ENCODE results near the gene PDGFA. TPM values are rescaled to one million over a fixed set of nuclear protein-coding genes. Genes with fewer than 3 reads are reported as not detected.

The PDGFA gene
- total RNA-seq, 2 donors from 2014 or later, result 34.9 to 50.5 TPM

DNA sequence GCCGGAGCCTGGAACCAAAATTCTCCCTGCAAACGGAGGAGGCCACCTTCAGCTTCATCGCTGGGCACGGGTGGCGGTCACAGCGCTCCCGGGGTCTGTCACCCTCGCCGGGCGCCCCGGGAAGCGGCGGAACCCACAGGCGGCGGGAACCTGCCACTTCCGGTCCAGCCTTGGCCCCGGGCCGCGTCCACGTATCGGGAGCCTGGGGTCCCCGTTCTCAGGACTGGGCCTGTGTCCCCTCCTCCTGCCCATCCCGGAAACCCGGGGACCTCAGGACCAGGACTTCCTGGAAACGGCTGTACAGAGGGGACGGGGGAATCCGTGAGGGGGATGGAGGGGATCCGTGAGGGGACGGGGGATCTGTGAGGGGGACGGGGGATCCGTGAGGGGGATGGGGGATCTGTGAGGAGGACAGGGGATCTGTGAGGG lies 25.4 kb downstream of the PDGFA start:
- Histone ChIP-seq H3K36me3 (no peaks in the 10 kb centered on the region), H3K4me3 (no peak overlapping the region), H3K9ac (ENCODE audit: low read depth in 2 of 2, low read length in 2 of 2) (no peak overlapping the region), H3K27ac (no peak overlapping the region), H3K4me1 (no peaks in the 10 kb centered on the region), H3K27me3 (no peaks in the 10 kb centered on the region), H3K9me3 (no peaks in the 10 kb centered on the region)
- DNase-seq, result no peak
- TF ChIP-seq, protein P1, sequence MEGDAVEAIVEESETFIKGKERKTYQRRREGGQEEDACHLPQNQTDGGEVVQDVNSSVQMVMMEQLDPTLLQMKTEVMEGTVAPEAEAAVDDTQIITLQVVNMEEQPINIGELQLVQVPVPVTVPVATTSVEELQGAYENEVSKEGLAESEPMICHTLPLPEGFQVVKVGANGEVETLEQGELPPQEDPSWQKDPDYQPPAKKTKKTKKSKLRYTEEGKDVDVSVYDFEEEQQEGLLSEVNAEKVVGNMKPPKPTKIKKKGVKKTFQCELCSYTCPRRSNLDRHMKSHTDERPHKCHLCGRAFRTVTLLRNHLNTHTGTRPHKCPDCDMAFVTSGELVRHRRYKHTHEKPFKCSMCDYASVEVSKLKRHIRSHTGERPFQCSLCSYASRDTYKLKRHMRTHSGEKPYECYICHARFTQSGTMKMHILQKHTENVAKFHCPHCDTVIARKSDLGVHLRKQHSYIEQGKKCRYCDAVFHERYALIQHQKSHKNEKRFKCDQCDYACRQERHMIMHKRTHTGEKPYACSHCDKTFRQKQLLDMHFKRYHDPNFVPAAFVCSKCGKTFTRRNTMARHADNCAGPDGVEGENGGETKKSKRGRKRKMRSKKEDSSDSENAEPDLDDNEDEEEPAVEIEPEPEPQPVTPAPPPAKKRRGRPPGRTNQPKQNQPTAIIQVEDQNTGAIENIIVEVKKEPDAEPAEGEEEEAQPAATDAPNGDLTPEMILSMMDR (IDR thresholded peaks at IDR 0.05), result no peak
- intact Hi-C loops (cut with DNase I), result no loop called here

DNA sequence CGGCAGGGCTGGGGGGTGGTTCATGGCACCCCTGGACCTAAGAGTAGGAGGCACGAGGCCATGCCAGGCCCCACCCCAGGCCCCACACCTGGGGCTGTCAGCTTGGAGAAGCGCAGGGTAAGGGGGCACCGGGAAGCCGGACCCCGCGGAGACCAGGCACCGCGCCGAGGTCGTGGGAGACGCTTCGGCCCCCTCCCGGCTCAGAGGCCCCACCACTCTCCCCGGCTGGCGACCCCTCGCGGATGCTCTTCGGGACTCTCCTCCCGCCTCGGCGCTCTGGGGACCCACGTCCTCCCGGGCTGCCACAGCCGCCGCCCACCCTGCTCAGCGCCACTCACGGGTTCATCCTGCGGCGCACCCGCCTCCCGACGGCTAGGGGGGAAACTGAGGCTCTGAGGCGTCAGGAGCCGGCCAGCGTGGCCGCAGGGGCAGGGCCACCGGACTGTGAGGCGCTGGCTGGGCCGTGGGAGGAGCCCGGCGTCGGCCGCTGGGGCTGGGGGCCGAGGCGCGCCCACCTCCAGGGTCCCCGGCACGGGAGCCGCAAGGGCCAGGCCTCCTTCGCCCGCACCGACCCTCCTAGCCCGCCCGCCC lies 25.9 kb downstream of the PDGFA start:
- DNase-seq, result no peak
- Histone ChIP-seq H3K9me3 (no peaks in the 10 kb centered on the region), H3K4me3 (no peak overlapping the region)

DNA sequence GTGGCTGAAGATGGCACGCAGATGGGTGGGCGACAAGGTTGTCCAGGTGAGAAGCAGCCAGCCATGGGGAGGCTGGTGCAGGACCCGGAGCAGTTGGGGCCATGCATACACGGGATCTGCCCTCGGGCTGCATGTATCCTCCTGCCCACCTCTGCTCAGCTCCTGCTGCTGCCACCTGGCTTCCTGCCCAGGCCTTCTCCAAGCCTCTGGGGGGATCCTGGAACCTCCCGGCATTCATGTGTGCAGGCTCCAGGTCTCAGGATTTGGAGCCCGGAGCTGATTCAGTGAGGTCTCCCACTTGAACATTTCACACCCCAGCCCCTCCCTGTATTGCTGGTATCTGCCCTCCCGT lies 27.0 kb downstream of the PDGFA start:
- H3K4me1 ChIP-seq, result no peaks in the 10 kb centered on the region
- H3K36me3 ChIP-seq, result no peaks in the 10 kb centered on the region
- no peak for DNase-seq
- no peaks in the 10 kb centered on the region for H3K9me3 ChIP-seq
- H3K27me3 ChIP-seq, result no peaks in the 10 kb centered on the region
- TF ChIP-seq, protein P1 (IDR thresholded peaks at IDR 0.05), result no peak
- intact Hi-C loops (cut with DNase I), result no loop called here
- H3K4me3 ChIP-seq, result no peak overlapping the region
- no peak overlapping the region for H3K9ac ChIP-seq (ENCODE audit: low read depth in 2 of 2, low read length in 2 of 2)
- no peak overlapping the region for H3K27ac ChIP-seq

More for the DNA sequence above, 25.9 kb downstream of the PDGFA start:
- H3K27me3 ChIP-seq, result no peaks in the 10 kb centered on the region
- no peak overlapping the region for H3K27ac ChIP-seq
- H3K9ac ChIP-seq (ENCODE audit: low read depth in 2 of 2, low read length in 2 of 2), result no peak overlapping the region
- H3K36me3 ChIP-seq, result no peaks in the 10 kb centered on the region
- H3K4me1 ChIP-seq, result no peaks in the 10 kb centered on the region
- intact Hi-C loops (cut with DNase I), result no loop called here
- TF ChIP-seq, protein P1 (IDR thresholded peaks at IDR 0.05), result no peak

DNA sequence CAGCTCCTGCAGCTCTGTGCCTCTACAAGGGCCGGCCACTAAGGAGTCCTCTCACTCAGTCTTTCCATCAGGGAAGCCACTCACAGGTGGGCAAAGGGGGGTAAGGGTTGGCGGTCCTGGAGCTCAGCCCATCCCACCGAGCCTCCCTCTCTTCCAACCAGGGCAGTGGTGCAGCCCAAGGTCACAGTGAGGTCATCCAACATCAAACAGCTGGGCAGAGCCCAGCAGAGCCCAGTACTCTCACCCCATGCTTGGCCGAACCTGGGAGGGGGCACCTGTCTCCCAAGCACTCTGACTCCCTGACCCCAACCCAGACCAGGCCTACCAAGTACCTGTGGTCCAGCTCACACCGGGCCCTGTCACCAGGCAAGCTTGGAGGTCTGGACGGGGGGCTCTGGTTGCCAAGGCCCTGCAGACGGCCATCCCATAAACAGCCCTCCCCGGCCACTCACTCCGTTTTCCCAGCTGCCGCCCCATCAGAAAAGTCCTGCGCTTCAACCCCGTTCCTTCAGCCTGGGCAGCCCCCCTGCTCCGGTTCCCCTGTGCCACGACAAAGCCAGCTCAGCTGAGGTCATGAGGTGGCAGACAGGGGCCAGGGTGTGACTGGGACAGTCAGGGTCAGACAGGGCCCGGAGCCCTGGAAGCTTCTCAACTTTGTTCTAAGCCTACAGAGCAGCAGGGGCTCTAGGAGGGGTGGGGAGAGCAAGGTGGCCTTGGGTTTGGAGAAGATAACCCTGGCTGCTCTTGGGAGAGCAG lies 27.5 kb downstream of the PDGFA start:
- no peak overlapping the region for H3K9ac ChIP-seq (ENCODE audit: low read depth in 2 of 2, low read length in 2 of 2)
- intact Hi-C loops (cut with DNase I), result no loop called here
- no peaks in the 10 kb centered on the region for H3K4me1 ChIP-seq
- no peak overlapping the region for H3K27ac ChIP-seq
- H3K4me3 ChIP-seq, result no peak overlapping the region
- no peaks in the 10 kb centered on the region for H3K27me3 ChIP-seq
- no peaks in the 10 kb centered on the region for H3K9me3 ChIP-seq
- H3K36me3 ChIP-seq, result no peaks in the 10 kb centered on the region
- no peak for DNase-seq
- TF ChIP-seq, protein P1 (IDR thresholded peaks at IDR 0.05), result no peak

DNA sequence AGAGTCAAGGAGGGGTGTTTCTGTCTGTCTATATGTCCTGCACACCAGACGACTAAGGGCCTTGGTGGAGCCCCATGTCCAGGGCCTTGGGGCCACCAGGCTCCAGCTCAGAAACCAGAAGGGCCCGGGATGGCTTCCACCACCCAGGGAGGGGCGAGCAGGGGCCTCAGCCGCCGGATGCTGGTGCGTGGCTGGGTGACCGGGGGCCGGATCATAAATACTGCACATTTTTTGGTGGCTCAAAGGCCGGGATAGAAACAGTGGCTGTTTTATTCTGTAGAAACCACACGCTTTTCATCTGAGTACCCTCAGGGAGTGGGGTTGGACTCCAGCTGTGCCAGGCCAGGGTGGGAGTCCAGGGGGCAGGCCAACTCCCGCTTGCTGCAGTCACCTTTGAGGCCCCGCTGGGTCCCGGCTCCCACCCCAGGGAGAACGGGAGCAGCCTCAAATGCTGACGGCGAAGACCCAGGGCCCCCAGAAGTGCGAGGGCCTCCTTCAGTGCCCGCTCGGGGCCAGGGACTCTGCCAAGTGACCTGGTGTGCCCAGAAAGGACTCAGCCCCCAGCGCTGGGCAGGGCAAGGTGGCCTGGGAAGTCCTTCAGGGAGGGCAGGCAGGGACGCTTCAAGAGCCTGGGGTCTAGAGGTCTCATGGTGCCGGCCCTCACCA lies 28.2 kb downstream of the PDGFA start:
- Histone ChIP-seq H3K36me3 (no peaks in the 10 kb centered on the region), H3K9me3 (no peaks in the 10 kb centered on the region), H3K9ac (ENCODE audit: low read depth in 2 of 2, low read length in 2 of 2) (no peak overlapping the region), H3K4me1 (no peaks in the 10 kb centered on the region), H3K27me3 (no peaks in the 10 kb centered on the region), H3K4me3 (no peak overlapping the region), H3K27ac (no peak overlapping the region)
- TF ChIP-seq, protein P1 (IDR thresholded peaks at IDR 0.05), result no peak
- no peak for DNase-seq
- intact Hi-C loops (cut with DNase I), result no loop called here

Measured in colonic mucosa (tissue), 4 donors.